Measurements from ENCODE around the gene TTC3.
"Not testable (repeated sequence)": the region's sequence is repeated elsewhere in the genome, so short reads cannot be mapped to it uniquely, and the experiment has no call there.

Gene TTC3

DNA sequence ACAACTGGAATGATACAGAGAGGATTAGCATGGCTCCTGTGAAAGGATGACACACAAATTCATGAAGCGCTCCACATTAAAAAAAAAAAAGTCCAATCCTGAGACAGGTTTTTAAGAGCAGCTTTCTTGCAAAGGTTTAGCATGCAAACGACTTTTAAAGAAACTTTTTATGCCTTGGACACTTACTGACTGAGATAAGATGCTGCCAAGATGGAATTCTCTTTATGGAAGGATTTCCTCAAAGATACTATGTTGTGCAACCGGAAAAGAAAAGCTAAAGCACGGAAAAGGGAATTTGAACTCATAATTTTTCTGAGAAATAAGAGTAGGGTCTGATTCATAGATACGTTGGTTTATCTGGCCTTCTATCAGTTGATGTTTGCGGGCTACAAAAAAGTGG is 27.5 kb upstream of the TTC3 start:
- peaks cover 17% of the 10 kb centered on the region for H3K27me3 Mint-ChIP-seq

DNA sequence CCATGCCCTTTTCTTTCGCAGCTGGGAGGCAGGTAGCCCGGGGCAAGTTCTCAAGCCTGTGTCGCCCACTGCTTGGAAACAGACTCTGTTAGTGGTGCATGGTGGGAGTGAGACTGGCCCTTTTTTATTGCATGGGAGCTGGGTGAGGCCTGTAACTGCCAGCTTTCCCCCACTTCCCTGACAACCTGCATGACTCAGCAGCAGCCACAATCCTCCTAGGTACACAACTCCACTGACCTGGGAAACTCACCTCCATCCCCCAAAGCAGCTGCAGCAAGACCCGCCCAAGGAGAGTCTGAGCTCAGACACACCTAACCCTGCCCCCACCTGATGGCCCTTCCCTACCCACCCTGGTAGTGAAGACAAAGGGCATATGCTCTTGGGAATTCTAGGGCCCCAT is 26.0 kb upstream of the TTC3 start:
- Mint-ChIP-seq H3K4me3 (no peak overlapping the region), H3K27ac (no peak overlapping the region), H3K9me3 (no peaks in the 10 kb centered on the region), H3K36me3 (no peaks in the 10 kb centered on the region), H3K27me3 (peaks cover 17% of the 10 kb centered on the region), H3K4me1 (peaks cover 8% of the 10 kb centered on the region)
- no peak for ATAC-seq (ENCODE audit: low read depth)
- no peak for DNase-seq (ENCODE audit: low spot score in 2 of 2)

More for the DNA sequence above, 27.5 kb upstream of the TTC3 start:
- no peak for DNase-seq (ENCODE audit: low spot score in 2 of 2)
- Mint-ChIP-seq H3K4me1 (peaks cover 8% of the 10 kb centered on the region), H3K27ac (no peak overlapping the region), H3K36me3 (no peaks in the 10 kb centered on the region), H3K4me3 (no peak overlapping the region), H3K9me3 (no peaks in the 10 kb centered on the region)
- ATAC-seq (ENCODE audit: low read depth) = no peak

DNA sequence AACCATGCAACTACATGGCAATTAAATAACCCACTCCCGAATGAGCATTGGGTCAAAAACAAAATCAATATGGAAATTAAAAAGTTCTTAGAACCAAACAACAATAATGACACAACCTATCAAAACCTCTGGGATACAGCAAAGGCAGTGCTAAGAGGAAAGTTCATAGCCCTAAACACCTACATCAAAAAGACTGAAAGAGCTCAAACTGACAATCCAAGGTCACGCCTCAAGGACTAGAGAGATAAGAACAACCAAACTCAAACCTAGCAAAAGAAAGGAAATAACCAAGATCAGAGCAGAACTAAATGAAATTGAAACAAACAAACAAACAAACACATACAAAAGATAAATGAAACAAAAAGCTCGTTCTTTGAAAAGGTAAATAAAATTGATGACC is 23.3 kb upstream of the TTC3 start:
- not testable (repeated sequence) for H3K36me3 Mint-ChIP-seq; ATAC-seq (ENCODE audit: low read depth); H3K9me3 Mint-ChIP-seq; DNase-seq (ENCODE audit: low spot score in 2 of 2); H3K4me1 Mint-ChIP-seq; H3K4me3 Mint-ChIP-seq; H3K27ac Mint-ChIP-seq
- H3K27me3 Mint-ChIP-seq = peaks cover 13% of the 10 kb centered on the region

DNA sequence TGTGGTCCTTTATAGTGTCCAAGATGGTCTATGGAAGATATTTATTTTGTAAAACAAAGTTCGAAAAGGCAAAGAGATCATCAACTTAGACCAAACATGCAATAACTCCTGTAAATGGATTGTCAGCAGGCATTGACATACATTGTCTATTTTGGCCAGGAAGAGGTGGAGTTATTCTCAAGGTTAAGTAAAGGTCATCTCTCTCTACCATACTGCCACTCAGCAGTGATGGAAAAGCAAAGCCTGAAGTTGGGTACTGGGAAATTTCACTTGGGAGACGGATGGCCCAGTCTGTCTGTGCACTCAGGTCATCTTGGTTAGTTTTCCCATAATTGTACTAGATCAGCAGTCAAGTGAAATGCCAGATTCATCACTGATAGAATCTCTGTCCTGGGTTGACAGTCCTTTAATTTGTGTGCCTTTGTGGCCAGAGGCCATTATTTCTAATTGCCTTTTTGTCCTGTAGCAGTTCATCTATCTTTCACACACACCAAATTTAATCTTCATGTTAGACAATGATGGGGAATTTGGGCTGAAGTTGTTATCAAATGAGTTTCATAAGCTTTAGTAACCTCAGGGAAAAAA is 17.7 kb upstream of the TTC3 start:
- Mint-ChIP-seq H3K9me3 (no peaks in the 10 kb centered on the region), H3K4me1 (peaks cover 2% of the 10 kb centered on the region), H3K4me3 (no peak overlapping the region), H3K27ac (no peak overlapping the region), H3K36me3 (peaks cover 2% of the 10 kb centered on the region), H3K27me3 (peaks cover under 1% of the 10 kb centered on the region)
- DNase-seq (ENCODE audit: low spot score in 2 of 2) (no peak), ATAC-seq (ENCODE audit: low read depth) (no peak)

DNA sequence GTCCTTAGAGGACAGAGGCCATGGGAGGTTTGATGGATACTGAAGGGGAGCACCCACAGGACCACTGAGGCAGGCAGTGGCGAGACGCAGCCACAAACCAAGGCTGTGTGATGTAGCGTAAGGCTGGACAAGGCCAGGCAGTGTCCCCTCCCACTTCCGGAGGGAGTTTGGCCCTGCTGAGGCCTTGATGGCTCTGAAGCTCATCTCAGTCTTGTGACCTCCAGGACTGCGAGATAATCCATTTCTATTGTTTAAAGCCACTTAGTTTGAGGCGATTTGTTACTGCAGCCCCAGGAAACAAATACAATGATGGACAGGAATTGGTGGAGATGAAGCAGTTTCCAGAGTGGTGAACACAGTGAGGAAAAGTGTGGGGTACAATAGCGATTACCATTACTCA is 15.4 kb upstream of the TTC3 start:
- Mint-ChIP-seq H3K36me3 (peaks cover 2% of the 10 kb centered on the region), H3K4me3 (no peak overlapping the region), H3K27me3 (no peaks in the 10 kb centered on the region), H3K4me1 (peaks cover 2% of the 10 kb centered on the region), H3K9me3 (no peaks in the 10 kb centered on the region), H3K27ac (no peak overlapping the region)
- DNase-seq (ENCODE audit: low spot score in 2 of 2) = no peak
- ATAC-seq (ENCODE audit: low read depth) = no peak

DNA sequence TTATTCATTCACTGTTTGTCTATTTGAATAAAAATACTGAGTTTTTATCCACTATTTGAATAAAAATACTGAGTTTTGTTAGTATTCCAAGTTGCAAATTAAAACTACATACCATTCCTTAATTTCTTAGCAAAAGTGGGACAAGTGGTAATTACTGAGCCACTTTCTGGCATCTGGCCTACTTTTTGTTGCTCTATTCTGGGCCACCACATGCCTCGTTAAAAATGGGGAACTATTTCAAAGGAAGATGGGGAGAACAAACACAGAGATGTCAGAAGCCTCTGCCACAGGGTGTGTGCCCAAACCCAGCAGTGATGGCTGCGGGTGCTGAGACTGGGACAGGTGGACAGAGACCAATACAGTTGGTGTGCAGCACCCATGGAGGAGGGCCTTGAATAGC is 14.8 kb upstream of the TTC3 start:
- ATAC-seq (ENCODE audit: low read depth) = no peak

DNA sequence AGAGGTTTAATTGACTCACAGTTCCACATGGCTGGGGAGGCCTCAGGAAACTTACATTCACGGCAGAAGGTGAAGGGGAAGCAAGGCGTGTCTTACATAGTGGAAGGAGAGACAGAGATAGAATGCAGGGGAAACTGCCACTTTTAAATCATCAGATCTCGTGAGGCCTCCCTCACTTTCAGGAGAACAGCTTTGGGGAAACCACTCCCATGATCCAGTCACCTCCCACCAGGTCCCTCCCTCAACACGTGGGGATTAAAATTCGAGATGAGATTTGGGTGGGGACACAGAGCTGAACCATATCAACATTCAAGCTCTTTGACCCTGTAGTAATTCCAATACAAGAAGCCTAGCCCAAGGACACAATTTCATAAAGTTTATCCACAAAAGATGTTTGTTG is 13.9 kb upstream of the TTC3 start:
- Mint-ChIP-seq H3K9me3 (no peaks in the 10 kb centered on the region), H3K4me3 (no peak overlapping the region), H3K27ac (no peak overlapping the region), H3K4me1 (peaks cover 2% of the 10 kb centered on the region), H3K27me3 (no peaks in the 10 kb centered on the region), H3K36me3 (peaks cover 2% of the 10 kb centered on the region)
- DNase-seq (ENCODE audit: low spot score in 2 of 2) = no peak
- no peak for ATAC-seq (ENCODE audit: low read depth)

More for the DNA sequence above, 14.8 kb upstream of the TTC3 start:
- DNase-seq (ENCODE audit: low spot score in 2 of 2) = no peak
- Mint-ChIP-seq H3K27me3 (no peaks in the 10 kb centered on the region), H3K4me1 (peaks cover 2% of the 10 kb centered on the region), H3K9me3 (no peaks in the 10 kb centered on the region), H3K27ac (no peak overlapping the region), H3K4me3 (no peak overlapping the region), H3K36me3 (peaks cover 2% of the 10 kb centered on the region)

DNA sequence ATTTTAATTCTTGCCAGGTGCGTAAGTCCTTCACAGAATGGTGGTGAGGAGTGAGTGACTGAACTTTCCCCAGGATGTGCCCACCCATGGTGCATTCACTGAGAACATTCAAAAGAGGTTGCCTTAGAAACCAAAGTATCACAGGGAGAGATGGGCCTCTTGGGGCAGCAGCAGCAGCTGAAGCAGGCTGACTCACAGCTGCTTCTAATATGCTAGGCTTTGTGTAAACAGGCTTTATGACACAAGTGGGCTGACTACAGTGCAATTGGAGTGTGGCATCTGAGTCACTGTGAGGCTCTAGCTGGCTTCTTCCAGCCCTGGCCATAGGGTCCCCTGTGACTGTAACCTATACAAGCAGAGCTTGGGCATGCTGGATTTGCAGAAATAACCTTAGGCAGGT is 12.8 kb upstream of the TTC3 start:
- peaks cover 5% of the 10 kb centered on the region for H3K36me3 Mint-ChIP-seq
- no peaks in the 10 kb centered on the region for H3K27me3 Mint-ChIP-seq
- ATAC-seq (ENCODE audit: low read depth) (no peak), DNase-seq (ENCODE audit: low spot score in 2 of 2) (no peak)
- peaks cover 5% of the 10 kb centered on the region for H3K4me1 Mint-ChIP-seq
- H3K4me3 Mint-ChIP-seq = no peak overlapping the region
- H3K9me3 Mint-ChIP-seq = no peaks in the 10 kb centered on the region
- H3K27ac Mint-ChIP-seq = no peak overlapping the region

DNA sequence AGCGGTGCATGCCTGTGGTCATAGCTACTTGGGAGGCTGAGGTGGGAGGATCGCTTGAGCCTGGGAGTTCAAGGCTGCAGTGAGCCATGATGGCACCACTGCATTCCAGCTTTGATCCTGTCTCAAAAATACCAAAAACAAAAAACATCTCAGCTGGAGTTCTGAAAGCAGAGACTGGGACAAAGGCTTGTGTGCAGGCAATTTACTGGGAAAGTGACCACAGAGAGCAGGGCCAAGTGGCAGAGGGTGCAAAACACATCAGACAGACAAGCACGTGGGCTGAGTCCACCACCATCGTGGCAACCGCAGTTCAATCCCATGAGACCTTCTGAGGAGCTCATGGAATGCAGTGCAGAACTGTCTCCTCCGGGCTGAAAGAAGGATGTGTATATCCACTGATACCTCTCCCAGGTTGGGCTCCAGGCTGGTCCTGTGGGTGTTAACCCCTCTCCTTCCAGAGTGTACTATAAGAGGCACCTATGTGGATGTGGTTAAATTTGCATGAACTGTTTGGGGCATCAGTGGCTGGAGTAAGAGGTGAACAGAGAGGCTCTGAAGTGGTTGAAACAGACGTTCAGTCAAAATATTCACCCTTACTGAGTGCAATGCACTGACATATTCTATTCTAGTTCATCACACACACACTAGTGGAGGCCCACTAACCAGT is 11.0 kb upstream of the TTC3 start:
- H3K4me3 Mint-ChIP-seq = no peak overlapping the region
- ATAC-seq (ENCODE audit: low read depth) (no peak), DNase-seq (ENCODE audit: low spot score in 2 of 2) (no peak)
- no peaks in the 10 kb centered on the region for H3K27me3 Mint-ChIP-seq
- H3K4me1 Mint-ChIP-seq = peaks cover 5% of the 10 kb centered on the region
- no peaks in the 10 kb centered on the region for H3K9me3 Mint-ChIP-seq
- no peak overlapping the region for H3K27ac Mint-ChIP-seq
- H3K36me3 Mint-ChIP-seq = peaks cover 6% of the 10 kb centered on the region

DNA sequence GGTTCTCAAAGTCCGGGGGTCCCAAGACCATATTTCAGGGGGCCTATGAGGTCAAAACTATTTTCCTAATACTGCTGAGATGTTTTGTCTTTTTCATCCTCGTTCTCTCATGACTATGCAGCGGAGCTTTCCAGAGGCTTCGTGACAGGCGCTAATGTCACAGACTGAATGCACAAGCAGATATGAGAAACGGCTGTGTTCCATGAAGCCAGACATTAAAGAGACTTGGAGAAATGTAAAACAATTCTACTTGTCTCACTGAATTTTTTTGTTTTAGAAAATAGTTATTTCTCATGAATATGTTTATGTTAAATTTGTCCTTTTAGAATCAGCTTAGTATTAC is 10.5 kb upstream of the TTC3 start:
- Mint-ChIP-seq H3K27me3 (no peaks in the 10 kb centered on the region), H3K36me3 (peaks cover 8% of the 10 kb centered on the region), H3K27ac (no peak overlapping the region), H3K4me1 (peaks cover 5% of the 10 kb centered on the region), H3K9me3 (no peaks in the 10 kb centered on the region), H3K4me3 (no peak overlapping the region)
- no peak for ATAC-seq (ENCODE audit: low read depth)
- DNase-seq (ENCODE audit: low spot score in 2 of 2) = no peak

DNA sequence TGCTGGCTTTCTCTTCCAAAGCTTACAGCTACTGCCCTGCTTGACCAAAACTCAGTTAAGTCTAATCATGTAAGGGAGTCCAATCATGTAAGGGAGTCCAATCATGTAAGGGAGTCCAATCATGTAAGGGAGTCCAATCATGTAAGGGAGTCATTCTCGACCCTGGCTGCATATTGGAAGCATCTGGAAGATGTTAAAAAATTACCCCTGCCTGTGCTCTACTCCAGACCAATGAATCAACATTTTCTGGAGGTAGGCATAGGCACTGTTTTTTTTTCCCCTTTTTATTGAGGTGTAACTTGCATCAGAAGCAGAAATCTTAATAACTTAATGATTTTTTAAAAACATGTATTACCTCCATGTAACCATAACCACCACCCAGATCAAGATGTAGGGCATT is 9.6 kb upstream of the TTC3 start:
- no peak for DNase-seq (ENCODE audit: low spot score in 2 of 2)
- peak overlapping the region; percentile 65 for H3K27ac Mint-ChIP-seq
- H3K36me3 Mint-ChIP-seq = peaks cover 9% of the 10 kb centered on the region
- no peak overlapping the region for H3K4me3 Mint-ChIP-seq
- H3K9me3 Mint-ChIP-seq = no peaks in the 10 kb centered on the region
- no peak for ATAC-seq (ENCODE audit: low read depth)
- peaks cover 3% of the 10 kb centered on the region for H3K4me1 Mint-ChIP-seq
- no peaks in the 10 kb centered on the region for H3K27me3 Mint-ChIP-seq

DNA sequence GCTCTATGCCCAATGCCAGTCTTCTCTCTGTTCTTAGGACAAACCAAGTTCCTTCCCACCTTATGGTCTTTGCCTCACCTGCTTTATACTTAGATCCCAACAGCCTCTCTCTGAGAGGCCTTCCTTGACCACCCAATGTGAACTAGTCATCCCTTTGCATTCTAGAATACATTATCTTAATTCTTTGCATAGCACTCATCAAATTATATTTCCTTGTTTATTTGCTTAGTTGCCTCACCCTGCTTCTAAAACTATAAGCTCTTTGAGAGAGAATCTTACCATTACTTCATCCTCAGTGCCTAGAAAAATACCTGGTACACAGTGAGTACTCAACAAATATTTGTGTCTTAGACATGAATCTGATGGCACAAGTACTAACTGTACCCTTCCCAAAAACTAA is 8.2 kb upstream of the TTC3 start:
- no peak overlapping the region for H3K27ac Mint-ChIP-seq

DNA sequence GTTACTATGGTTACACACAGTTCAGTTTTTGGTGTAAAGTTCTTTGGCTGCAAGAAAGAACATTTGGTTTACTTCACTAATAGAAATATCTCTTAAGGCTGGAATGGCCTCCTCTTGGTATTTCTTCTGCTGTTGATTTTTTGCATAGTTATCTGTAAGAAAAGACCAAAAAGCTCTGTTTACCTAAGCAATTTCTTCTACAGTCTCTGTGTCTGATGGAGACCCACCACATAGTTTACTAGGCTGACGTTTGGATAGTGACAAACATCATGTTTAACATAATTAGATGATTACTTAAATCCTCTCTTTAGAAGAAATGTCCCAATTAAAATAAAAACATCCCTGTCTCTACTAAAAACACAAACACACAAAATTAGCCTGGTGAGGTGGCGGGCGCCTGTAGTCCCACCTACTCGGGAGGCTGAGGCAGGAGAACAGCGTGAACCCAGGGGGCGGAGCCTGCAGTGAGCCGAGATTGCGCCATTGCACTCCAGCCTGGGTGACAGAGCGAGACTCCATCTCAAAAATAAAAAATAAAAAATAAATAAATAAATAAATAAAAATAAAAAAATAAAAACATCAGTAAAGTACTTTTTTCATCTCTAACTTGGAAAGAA is 7.4 kb upstream of the TTC3 start:
- no peak overlapping the region for H3K4me3 Mint-ChIP-seq
- H3K9me3 Mint-ChIP-seq = no peaks in the 10 kb centered on the region
- DNase-seq (ENCODE audit: low spot score in 2 of 2) = no peak
- peaks cover 9% of the 10 kb centered on the region for H3K4me1 Mint-ChIP-seq
- no peak overlapping the region for H3K27ac Mint-ChIP-seq
- ATAC-seq (ENCODE audit: low read depth) = no peak
- peaks cover 21% of the 10 kb centered on the region for H3K36me3 Mint-ChIP-seq
- H3K27me3 Mint-ChIP-seq = no peaks in the 10 kb centered on the region

More for the DNA sequence above, 8.2 kb upstream of the TTC3 start:
- DNase-seq (ENCODE audit: low spot score in 2 of 2) = no peak
- H3K4me1 Mint-ChIP-seq = peaks cover 4% of the 10 kb centered on the region
- no peaks in the 10 kb centered on the region for H3K9me3 Mint-ChIP-seq
- H3K4me3 Mint-ChIP-seq = no peak overlapping the region
- ATAC-seq (ENCODE audit: low read depth) = no peak
- H3K27me3 Mint-ChIP-seq = no peaks in the 10 kb centered on the region
- peaks cover 18% of the 10 kb centered on the region for H3K36me3 Mint-ChIP-seq

DNA sequence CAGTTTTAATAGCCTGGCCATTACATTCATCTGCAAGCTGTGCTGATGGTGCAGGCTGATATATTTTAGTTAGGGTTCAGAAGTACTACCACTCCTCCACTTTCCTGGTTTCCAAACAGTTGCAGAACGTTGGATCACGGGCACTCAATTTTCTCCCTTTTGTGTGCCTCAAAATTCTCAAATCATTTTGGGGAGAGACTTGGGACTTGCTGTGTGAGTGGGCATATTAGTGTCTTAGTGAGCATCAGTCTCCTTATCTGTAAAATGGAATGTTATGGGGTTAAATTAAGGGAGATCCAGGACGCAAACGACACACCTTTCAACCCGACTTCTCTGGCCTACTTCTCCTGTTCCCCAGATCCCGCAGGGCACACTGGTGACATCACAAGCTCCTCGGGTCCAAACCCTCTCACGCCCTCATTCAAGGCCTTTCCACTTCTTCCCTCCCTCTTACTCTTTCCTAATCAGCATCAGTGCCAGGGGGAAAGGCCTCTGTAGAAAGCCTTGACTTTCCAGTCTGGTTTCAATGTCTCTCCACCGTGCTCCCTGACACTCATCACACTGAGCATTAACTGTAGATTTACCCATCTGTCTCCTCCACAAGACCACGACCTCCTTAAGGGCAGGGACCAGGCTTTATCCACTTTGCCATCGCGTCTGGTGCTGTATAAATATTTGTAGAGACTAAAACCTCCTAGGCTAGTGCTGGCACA is 1.3 kb upstream of the TTC3 start:
- Mint-ChIP-seq H3K27ac (peak overlapping the region; percentile 95), H3K36me3 (peaks cover 17% of the 10 kb centered on the region), H3K4me1 (peaks cover 21% of the 10 kb centered on the region)

More for the DNA sequence above, 1.3 kb upstream of the TTC3 start:
- peak in 1 of 2 donors; percentile 14 for DNase-seq (ENCODE audit: low spot score in 2 of 2)
- H3K4me3 Mint-ChIP-seq = peak overlapping the region; percentile 86
- no peaks in the 10 kb centered on the region for H3K27me3 Mint-ChIP-seq
- H3K9me3 Mint-ChIP-seq = no peaks in the 10 kb centered on the region
- ATAC-seq (ENCODE audit: low read depth) = no peak
